K562 (cell line): ENCODE data around the gene TMEM131L. TPM values are rescaled to one million over a fixed set of nuclear protein-coding genes. Genes with fewer than 3 reads are reported as not detected.
"Not testable (repeated sequence)": the region's sequence is repeated elsewhere in the genome, so short reads cannot be mapped to it uniquely, and the experiment has no call there.

Experiments used
- ATAC-seq: fragments of 200-7000 bp; cut with Tn5 transposase; 3 replicates; pipeline ENCODE4 v1.9.1; 2020; ENCODE audit warnings: moderate library complexity
- BruUV-seq: library from RNA; stranded (reverse); fragments of 400-500 nt; replicated peaks from 2 replicates; lab custom pipeline; 2021; lab: Mats Ljungman, UMichigan
- CTCF ChIA-PET: fragments of 300-600 bp; formaldehyde crosslinking; extraction: SDS; loops from one replicate; lab custom pipeline; 2021; ENCODE audit warnings: low intra/inter-chr PET ratio; lab: Yijun Ruan, JAX
- POLR2A ChIA-PET: fragments of 300-600, 350-650 bp; sonication (Branson Sonifier 250); formaldehyde crosslinking; extraction: SDS; loops from one replicate; lab custom pipeline; 2021; ENCODE audit warnings: antibody characterized with exemption, inconsistent platforms; lab: Yijun Ruan, JAX
- DNase-seq, 4 experiments: peaks; one replicate each; pipeline versions ENCODE4 v3.0.0 to v3.0.0-alpha.2; 2011 to 2018; ENCODE audit warnings: low spot score in 3 of 4, mixed read lengths in 3 of 4; ENCODE audit errors: extremely low read depth in 1 of 4
- FAIRE-seq: peaks from 2 replicates; lab custom pipeline; 2011; peaks lifted over from hg19 to GRCh38; lab: Jason Lieb, UNC
- H2AFZ ChIP-seq: 2 replicates; pipeline ENCODE4 v1.6.0; 2011; ENCODE audit warnings: low read depth, low read length, control low read depth, inconsistent platforms
- H3K27ac ChIP-seq: fragments of 200-600 bp; 3 replicates; pipeline ENCODE4 v1.8.0; 2011; ENCODE audit warnings: low read depth, mild to moderate bottlenecking, control low read depth, inconsistent platforms, low read length, moderate library complexity, mixed read lengths; ENCODE audit errors: extremely low read depth
- H3K27me3 ChIP-seq, 2 experiments: fragments of 300-600 bp in 1 of 2; 2 replicates in 1 of 2; 3 replicates in 1 of 2; pipeline versions ENCODE4 v1.6.0 to v1.8.0; 2011; ENCODE audit warnings: inconsistent platforms in 2 of 2, low read length in 2 of 2, mild to moderate bottlenecking in 1 of 2, mixed read lengths in 1 of 2, moderate library complexity in 1 of 2; ENCODE audit not compliant: control insufficient read depth in 2 of 2, insufficient read depth in 2 of 2
- H3K36me3 ChIP-seq: fragments of 300-600 bp; 3 replicates; pipeline ENCODE4 v1.8.0; 2011; ENCODE audit warnings: mild to moderate bottlenecking, low read length, inconsistent platforms; ENCODE audit not compliant: control insufficient read depth, insufficient read depth
- H3K4me1 ChIP-seq, 2 experiments: fragments of 200-600 bp in 1 of 2; replicated peaks in 1 of 2; 2 replicates in 1 of 2; 3 replicates in 1 of 2; pipeline versions ENCODE4 v1.5.1 to v1.8.0; 2011; ENCODE audit warnings: inconsistent platforms in 2 of 2, low read length in 2 of 2, mild to moderate bottlenecking in 1 of 2, mixed read lengths in 1 of 2, moderate library complexity in 1 of 2; ENCODE audit not compliant: control insufficient read depth in 2 of 2, insufficient read depth in 2 of 2
- H3K4me2 ChIP-seq: 2 replicates; pipeline ENCODE4 v1.6.1; 2011; ENCODE audit warnings: low read length, control low read depth, inconsistent platforms, mixed read lengths; ENCODE audit not compliant: insufficient read depth
- H3K4me3 ChIP-seq: fragments of 200-600 bp; sonication (generic), shearing (Covaris generic); 2 replicates; pipeline ENCODE4 v1.5.1; 2016; ENCODE audit warnings: control low read depth, inconsistent platforms
- H3K79me2 ChIP-seq: fragments of 200-600 bp; 3 replicates; pipeline ENCODE4 v1.8.0; 2011; ENCODE audit warnings: low read length, inconsistent platforms; ENCODE audit not compliant: control insufficient read depth, insufficient read depth
- H3K9ac ChIP-seq, 2 experiments: 2 replicates each; pipeline versions ENCODE4 v1.6.0 to v1.6.1; 2011; ENCODE audit warnings: low read depth in 2 of 2, low read length in 2 of 2, control low read depth in 1 of 2, inconsistent platforms in 1 of 2, mild to moderate bottlenecking in 1 of 2, mixed read lengths in 1 of 2; ENCODE audit not compliant: insufficient read depth in 1 of 2
- H3K9me1 ChIP-seq: one replicate; pipeline ENCODE4 v1.6.0; 2011; ENCODE audit warnings: inconsistent platforms, mild to moderate bottlenecking, low read length, moderate library complexity; ENCODE audit not compliant: control insufficient read depth, insufficient read depth
- H3K9me3 ChIP-seq: replicated peaks from 2 replicates; pipeline ENCODE4 v1.5.1; 2011; ENCODE audit warnings: low read depth, low read length, inconsistent platforms; ENCODE audit not compliant: control insufficient read depth, insufficient read depth
- H4K20me1 ChIP-seq: replicated peaks from 2 replicates; pipeline ENCODE4 v1.6.1; 2011; ENCODE audit warnings: low read length, inconsistent platforms, mixed read lengths; ENCODE audit not compliant: control insufficient read depth, insufficient read depth
- HNRNPUL1 ChIP-seq: fragments of 200-400 bp; formaldehyde crosslinking; IDR thresholded peaks from 2 replicates; pipeline ENCODE4 v1.6.1; 2017; ENCODE audit warnings: low read length
- NCOA4 ChIP-seq: fragments of 450-650 bp; IDR thresholded peaks from 2 replicates; pipeline ENCODE4 v1.6.1; 2018; ENCODE audit warnings: mild to moderate bottlenecking; ENCODE audit not compliant: partially characterized antibody
- NCOA6 ChIP-seq: fragments of 450-650 bp; IDR thresholded peaks from 2 replicates; pipeline ENCODE4 v1.6.1; 2017; ENCODE audit warnings: mild to moderate bottlenecking
- SIX5 ChIP-seq, 2 experiments: IDR thresholded peaks; 2 replicates each; pipeline ENCODE4 v1.6.1; 2011; ENCODE audit warnings: low read length in 2 of 2, borderline replicate concordance in 1 of 2, low read depth in 1 of 2, mild to moderate bottlenecking in 1 of 2, moderate library complexity in 1 of 2; ENCODE audit not compliant: insufficient read depth in 1 of 2
- TEAD2 ChIP-seq: fragments of 450-650 bp; IDR thresholded peaks from 2 replicates; pipeline ENCODE4 v1.6.1; 2016; ENCODE audit warnings: missing genetic modification characterization, control low read depth, missing compliant biosample characterization
- USF1 ChIP-seq: sonication (generic); formaldehyde crosslinking; IDR thresholded peaks from 2 replicates; pipeline ENCODE4 v1.9.0; 2022; ENCODE audit warnings: mild to moderate bottlenecking, missing genetic modification reagents
- ZKSCAN1 ChIP-seq: fragments of 150-350 bp; IDR thresholded peaks from 2 replicates; pipeline ENCODE4 v1.6.1; 2016; ENCODE audit warnings: low read depth, low read length
- ZSCAN29 ChIP-seq: fragments of 450-650 bp; IDR thresholded peaks from 2 replicates; pipeline ENCODE4 v1.6.1; 2017
- WGBS: fragments of 100-300 bp; shearing (Covaris generic); methylation state at CpG from one replicate; pipeline ENCODE4 v1.1.6; 2016; ENCODE audit warnings: low coverage, mixed read lengths; ENCODE audit not compliant: insufficient coverage; ENCODE audit errors: missing lambda C conversion rate; 5-methylcytosine and 5-hydroxymethylcytosine counted together
- in situ Hi-C: fragments of 300-500 bp; cut with MboI; formaldehyde crosslinking; loops from 4 replicates; pipeline ENCODE4 v1.15.0; 2018; ENCODE audit warnings: inconsistent platforms, mixed read lengths
- intact Hi-C: fragments of 100-400 bp; cut with micrococcal nuclease; formaldehyde crosslinking; loops from 2 replicates; pipeline ENCODE4 v1.14.2; 2022
- polyA plus RNA-seq, 8 experiments: library from polyadenylated mRNA; depleted of rRNA in 4 of 8; stranded (reverse) in 5 of 8; unstranded in 3 of 8; fragments of >200 nt; fragmentation: Nextera tagmentation in 2 of 8; fragmentation: Illumina TruSeq in 1 of 8; extraction: Ambion mirVana in 2 of 8; extraction: Trizol in 1 of 8; gene quantifications; 2 replicates each; pipeline versions ENCODE4 v1.2.1 to v1.2.3, GENCODE V29; 2011 to 2014; ENCODE audit warnings: inconsistent platforms in 1 of 8, missing spikeins in 1 of 8
- total RNA-seq, 7 experiments: library from RNA; depleted of rRNA in 6 of 7; stranded (reverse); fragments of >200 nt in 6 of 7; fragmentation: Illumina TruSeq in 2 of 7; extraction: Trizol in 2 of 7; gene quantifications; 2 replicates each; pipeline versions ENCODE4 v1.2.1 to v1.2.3, GENCODE V29; 2011 to 2021; ENCODE audit warnings: low replicate concordance in 1 of 7

TMEM131L gene
- total and polyA plus RNA-seq, 9 of the 15 experiments (the other 6 are each of a cell fraction or from before 2014, with no cell fraction given): 1.2 to 20.8 (median 12.9) TPM

GRCh38 chr4:153450544-153450917 is 15.6 kb upstream of the TMEM131L start (continued):
- no peak for TF ChIP-seq USF1 (CRISPR knock-in tag)
- TF ChIP-seq NCOA6: no peak
- TF ChIP-seq TEAD2 (tag): no peak
- no peak for TF ChIP-seq SIX5 (IDR thresholded peaks at IDR 0.05; ENCODE audit: borderline replicate concordance in 1 of 2, insufficient read depth in 1 of 2, low read depth in 1 of 2, low read length in 2 of 2)
- no peak for TF ChIP-seq ZSCAN29
- no peak for TF ChIP-seq NCOA4
- no peak for TF ChIP-seq ZKSCAN1
- no peak for TF ChIP-seq HNRNPUL1

DNA sequence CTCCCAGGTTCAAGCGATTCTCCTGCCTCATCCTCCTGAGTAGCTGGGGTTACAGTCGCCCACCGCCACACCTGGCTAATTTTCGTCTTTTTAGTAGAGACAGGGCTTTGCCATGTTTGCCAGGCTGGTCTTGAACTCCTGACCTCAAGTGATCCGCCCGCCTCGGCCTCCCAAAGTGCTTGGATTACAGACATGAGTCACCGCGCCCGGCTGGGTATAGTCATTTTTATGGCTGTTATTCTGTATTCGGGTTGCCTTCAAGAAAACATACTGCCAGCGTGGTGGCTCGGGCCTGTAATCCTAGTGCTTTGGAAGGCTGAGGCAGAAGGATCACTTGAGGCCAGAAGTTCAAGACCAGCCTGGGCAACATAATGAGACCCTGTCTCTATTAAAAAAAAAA is 15.0 kb upstream of the TMEM131L start:
- H3K36me3 ChIP-seq, ATAC-seq, intact Hi-C loops, H3K27me3 ChIP-seq, H3K4me1 ChIP-seq, CTCF ChIA-PET, H3K27ac ChIP-seq, H3K9me3 ChIP-seq, H3K9ac ChIP-seq, in situ Hi-C loops, BruUV-seq, DNase-seq, POLR2A ChIA-PET, H3K4me2 ChIP-seq, H4K20me1 ChIP-seq, FAIRE-seq, H2AFZ ChIP-seq, H3K4me3 ChIP-seq, H3K79me2 ChIP-seq, H3K9me1 ChIP-seq: not testable (repeated sequence)
- WGBS: 71% methylated on average over 13 of the region's 13 CpGs
